Measurements from ENCODE around the gene LURAP1L. TPM values are rescaled to one million over a fixed set of nuclear protein-coding genes. Genes with fewer than 3 reads are reported as not detected.

The LURAP1L gene
- total RNA-seq, 1 donor from 2014 or later, result 25.6 TPM

- no peak for TF ChIP-seq CTCF (IDR thresholded peaks at IDR 0.05; ENCODE audit: partially characterized antibody, unreplicated experiment)
- no peak overlapping the region for H3K4me3 Mint-ChIP-seq (ENCODE audit: unreplicated experiment)
- peaks cover 30% of the 10 kb centered on the region for H3K4me1 Mint-ChIP-seq (ENCODE audit: low read depth, unreplicated experiment)
- peaks cover 2% of the 10 kb centered on the region for H3K27me3 Mint-ChIP-seq (ENCODE audit: unreplicated experiment)
- peaks cover 5% of the 10 kb centered on the region for H3K36me3 Mint-ChIP-seq (ENCODE audit: unreplicated experiment)
- peaks cover 6% of the 10 kb centered on the region for H3K9me3 Mint-ChIP-seq (ENCODE audit: unreplicated experiment)
- peak; percentile 55 for DNase-seq
- peak overlapping the region; percentile 79 for H3K27ac Mint-ChIP-seq (ENCODE audit: unreplicated experiment)
Measured at GRCh38 chr9:12817702-12818101, 42.9 kb downstream of the LURAP1L start.

GRCh38 chr9:12818431-12819000 is 43.7 kb downstream of the LURAP1L start:
- H3K4me1 Mint-ChIP-seq (ENCODE audit: low read depth, unreplicated experiment), result peaks cover 30% of the 10 kb centered on the region
- H3K27ac Mint-ChIP-seq (ENCODE audit: unreplicated experiment), result peak overlapping the region; percentile 57
- peaks cover 6% of the 10 kb centered on the region for H3K9me3 Mint-ChIP-seq (ENCODE audit: unreplicated experiment)
- H3K27me3 Mint-ChIP-seq (ENCODE audit: unreplicated experiment), result peaks cover 2% of the 10 kb centered on the region
- peaks cover 5% of the 10 kb centered on the region for H3K36me3 Mint-ChIP-seq (ENCODE audit: unreplicated experiment)
- TF ChIP-seq CTCF (IDR thresholded peaks at IDR 0.05; ENCODE audit: partially characterized antibody, unreplicated experiment), result no peak
- no peak for DNase-seq
- H3K4me3 Mint-ChIP-seq (ENCODE audit: unreplicated experiment), result peak overlapping the region; percentile 37

- Mint-ChIP-seq H3K27me3 (ENCODE audit: unreplicated experiment) (peaks cover 2% of the 10 kb centered on the region), H3K27ac (ENCODE audit: unreplicated experiment) (no peak overlapping the region), H3K9me3 (ENCODE audit: unreplicated experiment) (peaks cover 6% of the 10 kb centered on the region), H3K36me3 (ENCODE audit: unreplicated experiment) (peaks cover 5% of the 10 kb centered on the region), H3K4me1 (ENCODE audit: low read depth, unreplicated experiment) (peaks cover 26% of the 10 kb centered on the region), H3K4me3 (ENCODE audit: unreplicated experiment) (no peak overlapping the region)
- TF ChIP-seq CTCF (IDR thresholded peaks at IDR 0.05; ENCODE audit: partially characterized antibody, unreplicated experiment), result peak; percentile 63
- peak; percentile 26 for DNase-seq
Measured at GRCh38 chr9:12819436-12820185, 44.8 kb downstream of the LURAP1L start.

- Mint-ChIP-seq H3K9me3 (ENCODE audit: unreplicated experiment) (peaks cover 4% of the 10 kb centered on the region), H3K36me3 (ENCODE audit: unreplicated experiment) (peaks cover 5% of the 10 kb centered on the region), H3K4me3 (ENCODE audit: unreplicated experiment) (no peak overlapping the region), H3K27me3 (ENCODE audit: unreplicated experiment) (peaks cover 2% of the 10 kb centered on the region), H3K4me1 (ENCODE audit: low read depth, unreplicated experiment) (peaks cover 20% of the 10 kb centered on the region), H3K27ac (ENCODE audit: unreplicated experiment) (no peak overlapping the region)
- no peak for DNase-seq
- no peak for TF ChIP-seq CTCF (IDR thresholded peaks at IDR 0.05; ENCODE audit: partially characterized antibody, unreplicated experiment)
Measured at GRCh38 chr9:12822111-12822510, 47.3 kb downstream of the LURAP1L start.

- Mint-ChIP-seq H3K27ac (ENCODE audit: unreplicated experiment) (no peak overlapping the region), H3K27me3 (ENCODE audit: unreplicated experiment) (no peaks in the 10 kb centered on the region), H3K4me1 (ENCODE audit: low read depth, unreplicated experiment) (peaks cover 4% of the 10 kb centered on the region), H3K36me3 (ENCODE audit: unreplicated experiment) (no peaks in the 10 kb centered on the region), H3K9me3 (ENCODE audit: unreplicated experiment) (peaks cover 2% of the 10 kb centered on the region), H3K4me3 (ENCODE audit: unreplicated experiment) (no peak overlapping the region)
- no peak for TF ChIP-seq CTCF (IDR thresholded peaks at IDR 0.05; ENCODE audit: partially characterized antibody, unreplicated experiment)
- no peak for DNase-seq
Measured at GRCh38 chr9:12826924-12827565, 52.2 kb downstream of the LURAP1L start.

Data from glutamatergic neuron (in vitro differentiated cells).